ENCODE results near the gene TFDP2. TPM values are rescaled to one million over a fixed set of nuclear protein-coding genes. Genes with fewer than 3 reads are reported as not detected.

The TFDP2 gene
- total RNA-seq, 1 experiment from 2014 or later = 48.2 TPM

DNA sequence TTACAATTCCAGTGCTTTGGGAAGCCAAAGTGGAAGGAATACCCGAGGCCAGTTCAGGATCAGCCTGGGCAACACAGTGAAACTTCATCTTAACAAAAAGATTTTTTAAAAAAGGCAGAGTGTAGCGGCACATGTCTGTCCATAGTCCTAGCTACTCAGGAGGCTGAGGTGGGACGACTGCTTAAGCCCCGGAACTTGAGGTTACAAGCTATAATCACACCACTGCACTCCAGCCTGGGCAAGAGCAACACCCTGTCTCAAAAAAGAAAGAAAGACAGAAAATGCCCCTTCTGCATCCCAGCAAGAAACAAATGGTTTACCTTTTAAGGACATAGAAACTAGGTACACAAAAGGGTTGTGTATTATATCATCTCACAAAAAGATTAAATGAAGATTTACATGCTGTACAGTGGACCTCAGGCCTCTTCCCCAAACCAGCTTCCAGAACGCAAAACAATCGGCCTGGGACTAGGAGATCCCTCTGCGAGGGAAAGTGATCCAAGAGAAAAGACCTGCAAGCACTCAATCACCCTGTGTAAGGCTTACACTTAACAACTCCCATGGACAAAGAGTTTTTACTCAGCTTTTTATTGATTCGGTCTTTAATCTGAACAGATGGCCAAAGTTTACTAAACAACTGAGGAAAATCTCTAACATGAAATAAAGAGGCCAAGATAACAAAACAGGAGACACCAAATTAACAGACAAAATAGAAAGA, 21.2 kb downstream of the TFDP2 start:
- ChIA-PET CTCF (interaction anchor here (0.9 to 2.2 kb wide), 4 partner anchors 53 to 152 kb away, joined by 3 to 9 read pairs (median 4); no protein-coding TSS in a partner anchor), POLR2A (no interaction called here)
- DNase-seq (ENCODE audit: low spot score) = no peak
- peak; percentile 59 for ATAC-seq
- no peaks in the 10 kb centered on the region for H3K27me3 Mint-ChIP-seq (ENCODE audit: low read depth)
- peak overlapping the region; percentile 85; the same call in 1 of the 2 replicates for H3K27ac Mint-ChIP-seq
- TF ChIP-seq, protein P1, sequence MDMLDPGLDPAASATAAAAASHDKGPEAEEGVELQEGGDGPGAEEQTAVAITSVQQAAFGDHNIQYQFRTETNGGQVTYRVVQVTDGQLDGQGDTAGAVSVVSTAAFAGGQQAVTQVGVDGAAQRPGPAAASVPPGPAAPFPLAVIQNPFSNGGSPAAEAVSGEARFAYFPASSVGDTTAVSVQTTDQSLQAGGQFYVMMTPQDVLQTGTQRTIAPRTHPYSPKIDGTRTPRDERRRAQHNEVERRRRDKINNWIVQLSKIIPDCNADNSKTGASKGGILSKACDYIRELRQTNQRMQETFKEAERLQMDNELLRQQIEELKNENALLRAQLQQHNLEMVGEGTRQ (CRISPR knock-in tag; IDR thresholded peaks at IDR 0.05) = no peak
- no peak for TF ChIP-seq JUN (CRISPR knock-in tag; IDR thresholded peaks at IDR 0.05)
- H3K4me1 Mint-ChIP-seq = peaks cover 2% of the 10 kb centered on the region
- peaks cover 5% of the 10 kb centered on the region for H3K9me3 Mint-ChIP-seq
- no peak overlapping the region for H3K4me3 Mint-ChIP-seq
- no peaks in the 10 kb centered on the region for H3K36me3 Mint-ChIP-seq

DNA sequence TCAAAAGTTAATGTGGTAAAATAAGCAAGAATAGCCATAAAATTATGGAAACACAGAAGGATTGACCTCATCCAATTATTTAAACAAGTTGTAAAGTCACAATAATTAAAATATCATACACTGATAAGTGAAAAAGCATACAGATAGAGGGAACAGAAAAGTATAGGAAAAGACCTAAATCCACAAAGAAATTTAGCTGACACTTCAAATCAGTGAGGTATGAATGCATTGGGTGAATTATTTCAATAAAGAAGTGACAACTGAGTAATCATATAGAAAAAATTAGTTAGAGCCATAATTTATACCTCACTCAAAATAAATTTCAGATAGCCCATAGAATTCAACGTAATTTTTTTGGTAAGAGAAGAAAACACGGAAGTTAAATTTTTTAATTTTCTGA, 25.1 kb downstream of the TFDP2 start:
- POLR2A ChIA-PET = no interaction called here

DNA sequence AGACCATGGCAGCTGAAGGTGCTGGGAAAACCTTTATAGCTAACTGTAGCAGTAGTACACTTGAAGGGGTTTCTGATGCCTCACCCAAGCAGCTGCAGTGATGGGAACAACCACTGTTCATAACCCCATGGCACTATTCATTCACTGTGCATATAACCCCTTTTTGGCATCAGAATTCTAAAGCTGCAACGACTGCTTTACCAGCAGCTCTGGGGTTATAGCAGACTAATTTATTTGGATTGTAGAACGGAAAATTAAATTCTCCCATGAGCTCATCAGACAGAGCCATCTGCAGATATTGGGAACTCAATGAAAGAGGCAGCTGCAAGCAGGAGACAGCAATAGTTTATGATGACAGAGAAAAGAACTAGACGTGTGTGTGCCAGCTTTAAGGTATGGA, 28.6 kb downstream of the TFDP2 start:
- Mint-ChIP-seq H3K4me3 (no peak overlapping the region), H3K4me1 (peaks cover 7% of the 10 kb centered on the region), H3K36me3 (no peaks in the 10 kb centered on the region), H3K27me3 (ENCODE audit: low read depth) (no peaks in the 10 kb centered on the region), H3K9me3 (no peaks in the 10 kb centered on the region), H3K27ac (no peak overlapping the region)
- ChIA-PET POLR2A (no interaction called here), CTCF (interaction anchor here (1.1 to 1.2 kb wide), 2 partner anchors 60 to 89 kb away, joined by 3 to 4 read pairs; no protein-coding TSS in a partner anchor)
- ATAC-seq = no peak
- TF ChIP-seq KAT7 (CRISPR knock-in tag; IDR thresholded peaks at IDR 0.05; ENCODE audit: borderline replicate concordance) = no peak
- no peak for TF ChIP-seq PRRX2 (CRISPR knock-in tag; IDR thresholded peaks at IDR 0.05)
- TF ChIP-seq ELF4 (CRISPR knock-in tag; IDR thresholded peaks at IDR 0.05; ENCODE audit: low read depth) = no peak
- TF ChIP-seq, protein P2, sequence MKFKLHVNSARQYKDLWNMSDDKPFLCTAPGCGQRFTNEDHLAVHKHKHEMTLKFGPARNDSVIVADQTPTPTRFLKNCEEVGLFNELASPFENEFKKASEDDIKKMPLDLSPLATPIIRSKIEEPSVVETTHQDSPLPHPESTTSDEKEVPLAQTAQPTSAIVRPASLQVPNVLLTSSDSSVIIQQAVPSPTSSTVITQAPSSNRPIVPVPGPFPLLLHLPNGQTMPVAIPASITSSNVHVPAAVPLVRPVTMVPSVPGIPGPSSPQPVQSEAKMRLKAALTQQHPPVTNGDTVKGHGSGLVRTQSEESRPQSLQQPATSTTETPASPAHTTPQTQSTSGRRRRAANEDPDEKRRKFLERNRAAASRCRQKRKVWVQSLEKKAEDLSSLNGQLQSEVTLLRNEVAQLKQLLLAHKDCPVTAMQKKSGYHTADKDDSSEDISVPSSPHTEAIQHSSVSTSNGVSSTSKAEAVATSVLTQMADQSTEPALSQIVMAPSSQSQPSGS (CRISPR knock-in tag; IDR thresholded peaks at IDR 0.05; ENCODE audit: borderline replicate concordance, low read depth) = no peak
- no peak for TF ChIP-seq SMAD4 (CRISPR knock-in tag; IDR thresholded peaks at IDR 0.05)
- TF ChIP-seq, protein P3, sequence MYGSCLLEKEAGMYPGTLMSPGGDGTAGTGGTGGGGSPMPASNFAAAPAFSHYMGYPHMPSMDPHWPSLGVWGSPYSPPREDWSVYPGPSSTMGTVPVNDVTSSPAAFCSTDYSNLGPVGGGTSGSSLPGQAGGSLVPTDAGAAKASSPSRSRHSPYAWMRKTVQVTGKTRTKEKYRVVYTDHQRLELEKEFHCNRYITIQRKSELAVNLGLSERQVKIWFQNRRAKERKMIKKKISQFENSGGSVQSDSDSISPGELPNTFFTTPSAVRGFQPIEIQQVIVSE (CRISPR knock-in tag; IDR thresholded peaks at IDR 0.05; ENCODE audit: borderline replicate concordance) = no peak
- no peak for TF ChIP-seq JAZF1 (CRISPR knock-in tag; IDR thresholded peaks at IDR 0.05)
- no peak for TF ChIP-seq FOXJ3 (CRISPR knock-in tag; IDR thresholded peaks at IDR 0.05; ENCODE audit: borderline replicate concordance)
- no peak for TF ChIP-seq OVOL2 (CRISPR knock-in tag; IDR thresholded peaks at IDR 0.05; ENCODE audit: borderline replicate concordance)
- TF ChIP-seq TCF7 (CRISPR knock-in tag; IDR thresholded peaks at IDR 0.05; ENCODE audit: low read depth) = no peak
- TF ChIP-seq SP1 (CRISPR knock-in tag; conservative IDR thresholded peaks at IDR 0.05) = no peak
- TF ChIP-seq, protein P4, sequence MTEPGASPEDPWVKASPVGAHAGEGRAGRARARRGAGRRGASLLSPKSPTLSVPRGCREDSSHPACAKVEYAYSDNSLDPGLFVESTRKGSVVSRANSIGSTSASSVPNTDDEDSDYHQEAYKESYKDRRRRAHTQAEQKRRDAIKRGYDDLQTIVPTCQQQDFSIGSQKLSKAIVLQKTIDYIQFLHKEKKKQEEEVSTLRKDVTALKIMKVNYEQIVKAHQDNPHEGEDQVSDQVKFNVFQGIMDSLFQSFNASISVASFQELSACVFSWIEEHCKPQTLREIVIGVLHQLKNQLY (CRISPR knock-in tag; IDR thresholded peaks at IDR 0.05) = no peak
- no peak for DNase-seq (ENCODE audit: low spot score)

More for the DNA sequence above, 25.1 kb downstream of the TFDP2 start:
- Mint-ChIP-seq H3K27me3 (ENCODE audit: low read depth) (no peaks in the 10 kb centered on the region), H3K27ac (no peak overlapping the region), H3K4me3 (no peak overlapping the region), H3K9me3 (no peaks in the 10 kb centered on the region; the same call in 1 of the 2 replicates), H3K4me1 (peaks cover 2% of the 10 kb centered on the region), H3K36me3 (no peaks in the 10 kb centered on the region)
- ATAC-seq (no peak), DNase-seq (ENCODE audit: low spot score) (no peak)
- CTCF ChIA-PET = no interaction called here
- no peak for TF ChIP-seq JAZF1 (CRISPR knock-in tag; IDR thresholded peaks at IDR 0.05)
- TF ChIP-seq, protein P2 (CRISPR knock-in tag; IDR thresholded peaks at IDR 0.05; ENCODE audit: borderline replicate concordance, low read depth) = no peak
- TF ChIP-seq NR3C1 (CRISPR knock-in tag; conservative IDR thresholded peaks at IDR 0.05; ENCODE audit: low read depth) = no peak
- no peak for TF ChIP-seq TEAD1 (CRISPR knock-in tag; IDR thresholded peaks at IDR 0.05)
- TF ChIP-seq ZNF121 (CRISPR knock-in tag; IDR thresholded peaks at IDR 0.05) = no peak
- TF ChIP-seq, protein P5, sequence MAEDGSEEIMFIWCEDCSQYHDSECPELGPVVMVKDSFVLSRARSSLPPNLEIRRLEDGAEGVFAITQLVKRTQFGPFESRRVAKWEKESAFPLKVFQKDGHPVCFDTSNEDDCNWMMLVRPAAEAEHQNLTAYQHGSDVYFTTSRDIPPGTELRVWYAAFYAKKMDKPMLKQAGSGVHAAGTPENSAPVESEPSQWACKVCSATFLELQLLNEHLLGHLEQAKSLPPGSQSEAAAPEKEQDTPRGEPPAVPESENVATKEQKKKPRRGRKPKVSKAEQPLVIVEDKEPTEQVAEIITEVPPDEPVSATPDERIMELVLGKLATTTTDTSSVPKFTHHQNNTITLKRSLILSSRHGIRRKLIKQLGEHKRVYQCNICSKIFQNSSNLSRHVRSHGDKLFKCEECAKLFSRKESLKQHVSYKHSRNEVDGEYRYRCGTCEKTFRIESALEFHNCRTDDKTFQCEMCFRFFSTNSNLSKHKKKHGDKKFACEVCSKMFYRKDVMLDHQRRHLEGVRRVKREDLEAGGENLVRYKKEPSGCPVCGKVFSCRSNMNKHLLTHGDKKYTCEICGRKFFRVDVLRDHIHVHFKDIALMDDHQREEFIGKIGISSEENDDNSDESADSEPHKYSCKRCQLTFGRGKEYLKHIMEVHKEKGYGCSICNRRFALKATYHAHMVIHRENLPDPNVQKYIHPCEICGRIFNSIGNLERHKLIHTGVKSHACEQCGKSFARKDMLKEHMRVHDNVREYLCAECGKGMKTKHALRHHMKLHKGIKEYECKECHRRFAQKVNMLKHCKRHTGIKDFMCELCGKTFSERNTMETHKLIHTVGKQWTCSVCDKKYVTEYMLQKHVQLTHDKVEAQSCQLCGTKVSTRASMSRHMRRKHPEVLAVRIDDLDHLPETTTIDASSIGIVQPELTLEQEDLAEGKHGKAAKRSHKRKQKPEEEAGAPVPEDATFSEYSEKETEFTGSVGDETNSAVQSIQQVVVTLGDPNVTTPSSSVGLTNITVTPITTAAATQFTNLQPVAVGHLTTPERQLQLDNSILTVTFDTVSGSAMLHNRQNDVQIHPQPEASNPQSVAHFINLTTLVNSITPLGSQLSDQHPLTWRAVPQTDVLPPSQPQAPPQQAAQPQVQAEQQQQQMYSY (CRISPR knock-in tag; IDR thresholded peaks at IDR 0.05) = no peak
- no peak for TF ChIP-seq CREM (CRISPR knock-in tag; IDR thresholded peaks at IDR 0.05)
- TF ChIP-seq MXD4 (CRISPR knock-in tag; IDR thresholded peaks at IDR 0.05; ENCODE audit: borderline replicate concordance) = no peak

Data from WTC11 (cell line).